GM21723 (cell line): Measurements from ENCODE around the gene ZNF710.
"Not testable (repeated sequence)": the region's sequence is repeated elsewhere in the genome, so short reads cannot be mapped to it uniquely, and the experiment has no call there.

ENCODE experiments used
- ATAC-seq: cut with Tn5 transposase; IDR thresholded peaks from one replicate; pipeline ENCODE4 v1.9.1; 2021; ENCODE audit warnings: mild to moderate bottlenecking, moderate library complexity; ENCODE audit not compliant: unreplicated experiment

ZNF710 gene

DNA sequence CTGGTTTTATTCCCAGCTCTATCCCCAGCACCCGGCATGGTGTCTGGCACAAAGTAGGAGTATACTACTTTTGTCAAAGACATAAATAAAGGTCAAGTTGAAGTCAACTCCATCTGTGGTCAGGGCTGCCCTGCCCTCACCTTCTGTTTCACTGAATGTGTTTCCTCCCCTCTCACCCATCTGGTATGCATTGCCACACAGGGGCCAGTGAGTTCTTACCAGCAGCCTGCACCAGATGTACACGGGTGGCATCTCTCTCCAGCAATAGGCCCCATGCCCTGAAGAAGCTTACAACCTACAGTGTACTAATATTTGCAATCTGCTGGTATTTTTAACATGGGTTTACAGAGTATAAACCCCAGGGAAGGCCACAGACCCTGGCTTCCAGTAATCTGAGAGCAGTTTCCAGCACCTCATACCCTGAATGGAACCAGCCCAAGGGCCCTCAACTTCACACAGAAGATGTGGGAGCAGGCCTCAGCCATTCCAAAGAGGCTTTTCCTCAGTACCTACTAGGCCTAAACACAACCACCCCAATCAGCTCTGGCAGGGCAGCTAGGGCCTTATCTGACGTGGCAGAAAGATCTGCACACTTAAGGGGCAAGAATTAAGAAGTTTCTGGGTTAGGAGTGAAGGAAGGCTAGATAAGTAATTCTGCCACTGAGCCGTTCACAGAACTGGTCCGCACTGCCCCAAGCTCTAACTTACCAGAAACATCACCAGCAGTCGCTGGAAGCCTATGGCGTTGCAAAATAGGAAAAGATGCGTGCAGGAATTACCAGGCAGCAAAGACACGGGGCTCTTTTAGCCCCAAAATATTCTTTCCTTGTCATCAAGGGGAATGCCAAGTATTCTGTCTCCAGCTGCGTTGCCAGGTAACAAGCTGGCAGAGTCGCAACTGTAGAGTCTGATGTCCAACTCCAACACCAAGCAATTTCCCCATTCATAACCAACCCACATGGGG lies 99.0 kb downstream of the ZNF710 start:
- ATAC-seq, result no peak

DNA sequence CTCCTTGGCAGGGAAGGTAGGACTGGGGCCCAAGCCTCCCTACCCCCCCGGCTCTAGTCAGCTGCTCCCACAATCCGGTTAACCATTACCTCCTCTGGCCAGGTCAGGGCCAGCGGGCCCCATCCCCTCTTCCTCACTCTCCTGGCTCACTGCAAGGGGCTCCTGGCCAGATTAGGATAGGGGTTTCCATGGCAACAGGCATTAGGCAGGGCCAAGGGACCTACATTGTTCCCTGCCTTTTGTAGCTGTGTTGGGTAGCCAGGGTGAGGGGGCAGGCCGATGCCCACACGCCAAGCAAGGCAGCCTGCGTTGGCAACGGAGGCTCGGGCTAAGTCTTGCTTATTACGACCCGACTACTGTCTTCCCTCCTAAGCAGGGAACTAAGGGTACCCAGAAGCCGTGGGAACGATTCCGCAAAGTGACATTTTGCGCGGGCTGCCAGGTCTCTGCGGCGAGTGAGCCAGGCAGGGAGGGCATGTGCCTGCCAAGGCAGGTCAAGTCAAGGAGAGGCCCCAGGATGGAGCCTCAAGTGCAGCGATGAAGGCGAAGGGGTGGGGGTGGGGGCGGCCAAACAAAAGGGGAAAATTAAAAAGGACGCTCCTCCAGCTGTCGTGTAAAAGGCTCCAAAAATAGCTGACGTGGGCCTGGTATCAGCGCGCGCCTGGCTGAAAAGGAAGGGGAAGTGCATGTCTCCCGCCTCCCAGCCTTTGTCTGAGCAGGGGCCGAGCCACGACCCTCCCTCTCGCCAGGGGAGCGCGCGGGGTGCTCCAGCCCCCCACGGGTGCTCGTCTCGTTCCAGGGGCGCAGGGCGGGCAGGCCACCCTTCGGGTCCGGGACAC lies 100.2 kb downstream of the ZNF710 start:
- peak; percentile 8 for ATAC-seq

DNA sequence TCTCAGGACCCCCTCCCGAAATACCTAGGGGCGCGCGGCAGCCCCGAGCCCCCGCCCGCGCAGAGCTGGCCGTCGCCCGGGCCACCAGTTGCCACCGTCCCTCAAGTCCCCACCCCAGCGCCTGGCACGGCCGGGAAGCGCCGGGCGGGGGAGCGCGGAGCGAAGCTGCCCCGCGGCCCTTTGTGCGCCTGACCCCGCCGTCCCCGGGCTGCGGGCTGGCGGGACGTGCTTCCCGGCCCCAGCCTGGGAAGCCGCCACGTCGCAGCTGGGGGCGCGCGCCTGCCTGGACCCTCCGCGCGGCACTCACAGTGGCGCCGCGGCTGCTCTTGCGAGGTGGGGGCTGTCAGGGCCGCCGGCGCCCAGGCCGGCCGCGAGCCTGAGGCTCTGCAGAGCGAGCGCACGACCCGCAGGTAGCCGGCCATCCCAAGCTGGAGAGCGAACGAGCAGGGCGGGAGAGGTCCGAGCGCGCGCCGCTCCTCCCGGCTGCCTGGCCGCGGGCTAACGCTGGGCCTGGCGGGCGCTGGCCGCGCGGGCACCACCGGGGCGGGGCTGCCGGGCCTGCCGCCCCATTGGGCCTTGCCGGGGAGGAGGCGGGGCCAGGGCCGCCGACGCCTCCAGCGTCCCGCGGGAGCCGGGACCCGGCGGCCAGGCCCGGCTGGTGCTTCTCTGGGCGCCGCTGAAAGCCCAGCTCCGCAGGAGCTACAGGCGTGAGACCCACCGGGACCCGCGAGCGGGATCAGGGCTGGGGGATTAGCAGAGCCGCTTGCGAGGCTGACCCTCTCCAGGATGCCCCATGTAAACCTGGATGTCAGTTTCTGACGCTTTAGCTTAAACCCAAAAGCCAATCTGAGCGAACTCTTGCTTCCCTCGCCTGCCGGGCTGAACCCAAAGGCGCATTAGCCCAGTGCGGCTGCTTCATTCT lies 101.1 kb downstream of the ZNF710 start, which contains the start of gene IDH2:
Gene IDH2, minus strand, starts transcription at position 500 of the 922 bp plus-strand sequence. Its CDS starts 78 bp downstream, at position 422.
- ATAC-seq, result peak; percentile 65

DNA sequence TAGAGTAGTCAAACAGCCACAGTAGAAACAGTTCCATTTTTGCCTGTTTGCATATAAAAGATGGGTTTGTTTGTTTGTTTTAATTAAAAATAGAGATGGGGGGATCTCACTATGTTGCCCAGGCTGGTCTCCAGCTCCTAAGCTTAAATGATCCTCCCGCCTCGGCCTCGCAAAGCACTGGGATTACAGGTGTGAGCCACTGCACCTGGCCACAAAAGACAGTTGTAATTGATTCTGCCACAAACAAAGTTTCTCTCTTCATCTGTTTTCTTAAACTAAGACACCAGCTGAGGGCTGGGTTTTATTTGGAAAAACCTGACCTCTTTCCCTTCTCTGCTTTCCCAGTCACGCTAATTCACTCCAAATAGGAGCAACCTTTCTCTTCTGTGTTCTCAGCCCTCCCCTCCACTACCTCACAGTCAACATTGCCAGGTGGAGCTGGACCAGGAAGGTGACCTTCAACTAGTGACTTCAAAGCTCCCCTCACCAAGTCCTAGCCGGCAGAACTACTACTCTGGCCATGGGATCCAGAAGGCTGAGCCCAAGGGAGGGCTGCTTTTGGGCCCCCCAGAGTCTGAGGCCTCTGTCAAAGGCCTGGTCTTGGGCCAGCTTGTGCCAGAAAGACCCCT lies 102.7 kb downstream of the ZNF710 start:
- no peak for ATAC-seq

GRCh38 chr15:90104551-90104950 lies 103.4 kb downstream of the ZNF710 start:
- no peak for ATAC-seq

DNA sequence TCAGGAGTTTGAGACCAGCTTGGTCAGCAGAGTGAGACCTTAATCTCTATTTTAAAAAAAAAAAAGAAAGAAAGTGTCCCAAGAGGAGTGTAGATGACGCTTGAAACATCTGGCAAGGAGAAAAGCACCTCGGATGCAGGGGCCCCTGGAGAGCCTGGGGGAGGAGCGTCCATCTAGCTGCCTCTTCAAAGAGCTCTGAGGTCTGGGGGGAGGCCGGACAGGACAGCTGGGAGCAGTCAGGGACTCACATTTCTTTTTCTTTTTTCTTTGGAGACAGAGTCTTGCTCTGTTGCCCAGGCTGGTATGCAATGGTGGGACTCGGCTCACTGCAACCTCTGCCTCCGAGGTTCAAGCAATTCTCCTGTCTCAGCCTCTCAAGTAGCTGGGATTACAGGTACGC lies 104.4 kb downstream of the ZNF710 start:
- no peak for ATAC-seq

- no peak for ATAC-seq
Measured at GRCh38 chr15:90106522-90107117, 105.5 kb downstream of the ZNF710 start.

DNA sequence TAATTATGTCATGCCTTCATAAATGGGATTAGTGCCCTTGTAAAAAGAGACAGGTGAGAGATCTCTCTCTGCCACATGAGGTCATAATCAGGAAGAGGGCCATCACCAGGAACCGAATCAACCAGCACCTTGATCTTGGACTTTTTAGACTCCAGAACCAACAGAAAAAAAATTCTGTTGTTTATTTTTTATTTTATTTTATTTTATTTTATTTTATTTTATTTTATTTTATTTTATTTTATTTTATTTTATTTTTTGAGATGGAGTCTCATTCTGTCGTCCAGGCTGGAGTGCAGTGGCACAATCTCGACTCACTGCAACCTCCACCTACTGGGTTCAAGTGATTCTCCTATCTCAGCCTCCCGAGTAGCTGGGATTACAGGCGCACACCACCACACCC lies 106.9 kb downstream of the ZNF710 start:
- not testable (repeated sequence) for ATAC-seq

DNA sequence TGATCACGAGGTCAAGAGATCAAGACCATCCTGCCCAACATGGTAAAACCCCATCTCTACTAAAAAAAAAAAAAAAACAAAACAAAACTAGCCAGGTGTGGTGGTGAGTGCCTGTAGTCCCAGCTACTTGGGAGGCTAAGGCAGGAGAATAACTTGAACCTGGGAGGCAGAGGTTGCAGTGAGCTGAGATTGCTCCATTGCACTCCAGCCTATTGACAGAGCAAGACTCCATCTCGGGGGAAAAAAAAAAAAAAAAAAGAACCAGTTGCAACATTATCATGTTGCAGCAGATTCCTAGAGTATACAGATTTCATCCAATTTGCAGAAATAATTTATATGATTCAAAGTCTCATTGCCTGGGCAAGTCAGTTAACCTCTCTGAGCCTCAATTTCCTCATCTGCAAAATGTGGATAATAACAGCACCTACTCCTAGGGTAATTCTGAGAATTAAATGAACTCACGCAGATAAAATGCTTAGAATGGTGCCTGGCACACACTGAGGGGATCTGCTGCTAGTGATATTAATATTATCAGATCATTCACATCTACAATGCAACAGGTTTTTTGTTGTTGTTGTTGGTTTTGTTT lies 108.1 kb downstream of the ZNF710 start:
- ATAC-seq, result not testable (repeated sequence)

- ATAC-seq, result no peak
Measured at GRCh38 chr15:90113166-90113565, 112.0 kb downstream of the ZNF710 start.

GRCh38 chr15:90114451-90114901 lies 113.4 kb downstream of the ZNF710 start:
- no peak for ATAC-seq

DNA sequence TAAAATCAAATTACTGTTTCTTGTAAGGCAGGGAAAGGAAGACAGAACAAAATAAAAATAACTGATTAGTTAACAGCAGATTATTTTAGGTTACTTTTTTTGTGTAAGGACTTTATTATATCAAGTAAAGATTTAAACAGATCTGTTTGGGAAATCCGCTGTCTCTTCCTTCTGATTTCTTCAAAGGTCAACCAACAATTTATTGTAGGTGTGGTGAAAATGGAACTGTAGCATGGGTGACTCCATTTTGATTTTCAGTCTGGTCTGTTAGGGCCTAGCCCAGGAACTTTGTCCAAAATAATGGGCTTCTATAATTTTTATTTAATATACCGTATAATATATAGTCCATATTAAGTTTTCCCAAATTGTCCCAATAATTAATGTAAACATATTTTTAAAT lies 114.7 kb downstream of the ZNF710 start:
- ATAC-seq, result no peak

DNA sequence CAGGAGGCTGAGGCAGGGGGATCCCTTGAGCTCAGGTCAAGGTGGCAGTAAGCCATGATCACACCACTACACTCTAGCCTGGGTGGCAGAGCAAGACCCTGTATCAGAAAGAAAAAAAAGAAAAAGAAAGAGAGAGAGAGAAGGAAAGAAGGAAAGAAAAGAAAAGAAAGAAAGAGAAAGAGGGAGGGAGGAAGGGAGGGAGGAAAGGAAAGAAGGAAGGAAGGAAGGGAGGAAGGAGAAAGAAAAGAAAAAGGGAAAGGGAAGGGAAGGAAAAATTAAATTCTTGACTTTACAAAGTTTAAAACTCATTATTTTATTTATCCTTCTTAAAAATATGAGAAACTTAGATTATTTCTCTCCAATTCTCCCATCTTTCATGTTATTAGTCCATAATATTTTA lies 118.2 kb downstream of the ZNF710 start:
- ATAC-seq, result no peak

- ATAC-seq, result no peak
Measured at GRCh38 chr15:90121086-90121485, 120.0 kb downstream of the ZNF710 start.

DNA sequence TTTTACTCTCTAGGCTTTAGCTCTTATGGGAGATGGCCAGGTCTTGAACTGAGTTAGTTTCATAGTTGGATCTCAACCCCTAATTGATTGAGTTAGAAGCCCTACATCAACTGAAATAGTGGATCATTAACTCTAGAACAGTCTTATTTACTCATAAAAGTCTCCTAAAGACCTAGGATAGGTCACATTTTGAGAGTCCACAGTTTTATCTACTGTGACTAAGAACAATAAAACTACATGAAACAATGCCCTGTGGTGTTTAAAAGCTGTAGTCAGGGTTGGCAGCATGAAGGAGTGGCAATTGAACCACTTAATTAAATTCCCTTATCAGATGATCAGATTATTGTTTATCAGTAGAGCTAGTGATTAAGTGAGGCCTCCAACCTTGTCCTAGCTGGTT lies 123.4 kb downstream of the ZNF710 start:
- no peak for ATAC-seq

GRCh38 chr15:90126022-90126421 lies 124.9 kb downstream of the ZNF710 start:
- ATAC-seq, result no peak

GRCh38 chr15:90126596-90127435 lies 125.7 kb downstream of the ZNF710 start:
- no peak for ATAC-seq

GRCh38 chr15:90130291-90130690 lies 129.2 kb downstream of the ZNF710 start:
- no peak for ATAC-seq
